SU-DHL-6 (cell line): ENCODE results near the gene TEX264.

Experiments used
- H2AFZ ChIP-seq: fragments of 200-600 bp; sonication (generic); 2 replicates; pipeline ENCODE4 v1.6.1; 2014; ENCODE audit warnings: low read depth, mild to moderate bottlenecking, moderate library complexity, mixed read lengths, antibody characterized with exemption, low read length; ENCODE audit not compliant: severe bottlenecking
- H3F3A ChIP-seq: fragments of 200-600 bp; shearing (Covaris generic); 2 replicates; pipeline ENCODE4 v1.6.0; 2016; ENCODE audit warnings: antibody characterized with exemption, mild to moderate bottlenecking; ENCODE audit not compliant: insufficient read depth
- H3K27ac ChIP-seq: fragments of 200-600 bp; sonication (generic); 2 replicates; pipeline ENCODE4 v1.5.1; 2016; ENCODE audit warnings: low read depth, mild to moderate bottlenecking, low read length, moderate library complexity, mixed read lengths
- H3K27me3 ChIP-seq: fragments of 200-600 bp; sonication (generic), shearing (Covaris generic); 2 replicates; pipeline ENCODE4 v1.6.0; 2014; ENCODE audit warnings: mild to moderate bottlenecking, low read length
- H3K36me3 ChIP-seq: fragments of 200-600 bp; sonication (generic); 2 replicates; pipeline ENCODE4 v1.6.1; 2014; ENCODE audit warnings: mild to moderate bottlenecking, low read length, mixed read lengths
- H3K4me2 ChIP-seq: fragments of 300-600, 200-600 bp; shearing (Covaris generic), sonication (generic); 2 replicates; pipeline ENCODE4 v1.6.0; 2014; ENCODE audit warnings: low read length, low read depth, mild to moderate bottlenecking; ENCODE audit not compliant: poor library complexity, severe bottlenecking
- H3K4me3 ChIP-seq: fragments of 200-600 bp; sonication (generic); 2 replicates; pipeline ENCODE4 v1.5.1; 2014; ENCODE audit warnings: antibody characterized with exemption, low read length, mild to moderate bottlenecking, mixed read lengths; ENCODE audit not compliant: insufficient read depth, poor library complexity, severe bottlenecking
- H3K79me2 ChIP-seq: fragments of 200-600 bp; sonication (generic); 2 replicates; pipeline ENCODE4 v1.6.1; 2014; ENCODE audit warnings: mild to moderate bottlenecking, low read length, moderate library complexity; ENCODE audit not compliant: insufficient read depth
- H3K9ac ChIP-seq: fragments of 200-600 bp; sonication (generic); 2 replicates; pipeline ENCODE4 v1.7.0; 2014; ENCODE audit warnings: mild to moderate bottlenecking, low read length
- H3K9me2 ChIP-seq: fragments of 200-600 bp; sonication (generic); replicated peaks from 2 replicates; pipeline ENCODE4 v1.6.1; 2014; ENCODE audit warnings: low read length; ENCODE audit not compliant: insufficient read depth
- H3K9me3 ChIP-seq: fragments of 200-600 bp; sonication (generic); 2 replicates; pipeline ENCODE4 v1.6.1; 2014; ENCODE audit warnings: low read length, mixed read lengths; ENCODE audit not compliant: insufficient read depth
- H4K20me1 ChIP-seq: fragments of 200-600 bp; sonication (generic); 2 replicates; pipeline ENCODE4 v1.6.1; 2014; ENCODE audit warnings: low read depth, mild to moderate bottlenecking, antibody characterized with exemption, low read length, moderate library complexity, mixed read lengths
- EZH2phosphoT487 ChIP-seq: fragments of 200-600 bp; sonication (generic), shearing (Covaris generic); conservative IDR thresholded peaks from 2 replicates; pipeline ENCODE4 v1.6.1; 2018; ENCODE audit warnings: mild to moderate bottlenecking, antibody characterized with exemption, low read length, moderate library complexity, mixed read lengths
- TF ChIP-seq, protein P1 (sequence below): fragments of 200-600 bp; sonication (generic); IDR thresholded peaks from one replicate; pipeline ENCODE4 v1.5.1; 2017; ENCODE audit warnings: antibody characterized with exemption, mild to moderate bottlenecking, low read length, moderate library complexity; ENCODE audit not compliant: insufficient read depth, poor library complexity, severe bottlenecking

Gene TEX264

DNA sequence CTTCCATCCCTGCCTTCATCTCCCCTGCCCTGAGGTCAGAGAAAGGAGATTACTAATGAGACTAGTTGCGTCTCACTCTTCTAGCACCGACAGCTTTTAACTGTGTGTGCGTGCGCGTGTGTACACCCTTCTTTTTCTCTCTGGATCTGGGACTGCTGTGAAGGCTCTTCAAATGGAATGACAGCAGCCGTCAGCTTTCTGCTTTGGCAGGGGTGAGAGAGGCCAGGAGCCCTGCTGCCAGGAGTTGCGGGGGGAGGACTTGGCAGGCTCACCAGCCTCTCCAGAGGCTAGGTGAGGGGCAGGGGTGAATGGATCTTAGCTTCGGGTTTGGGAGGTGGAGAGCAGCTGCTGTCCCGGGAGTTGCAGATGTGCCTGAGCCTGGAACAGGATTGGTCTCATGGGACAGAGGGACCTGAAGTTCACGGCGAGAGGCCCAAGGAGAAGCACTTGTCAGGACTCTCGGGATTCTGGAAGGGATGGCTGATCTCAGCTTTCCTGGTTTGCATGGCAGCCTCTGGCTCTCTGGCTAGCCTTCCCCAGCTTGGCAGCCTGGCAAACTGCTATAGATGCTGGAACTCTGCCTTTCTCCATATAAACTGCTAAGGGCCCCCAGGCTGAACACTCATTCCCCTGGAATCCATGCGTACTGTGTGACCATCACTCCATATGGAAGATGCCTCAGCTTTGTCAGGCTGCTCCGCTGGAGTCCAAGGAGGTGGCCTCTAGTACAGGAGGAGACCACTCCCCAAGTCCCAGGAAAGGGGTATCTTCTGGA, 16.6 kb downstream of the TEX264 start:
- Histone ChIP-seq H3K4me3 (no peak overlapping the region), H3K79me2 (peaks cover 3% of the 10 kb centered on the region; the same call in 1 of the 2 replicates), H2AFZ (no peak overlapping the region), H3K9me3 (no peaks in the 10 kb centered on the region), H3K9me2 (no peaks in the 10 kb centered on the region), H3K36me3 (no peaks in the 10 kb centered on the region), H3K27ac (no peak overlapping the region), H3K9ac (no peak overlapping the region), H4K20me1 (no peaks in the 10 kb centered on the region), H3K27me3 (no peaks in the 10 kb centered on the region), H3K4me2 (no peak overlapping the region), H3F3A (no peaks in the 10 kb centered on the region)
- TF ChIP-seq, protein P1, sequence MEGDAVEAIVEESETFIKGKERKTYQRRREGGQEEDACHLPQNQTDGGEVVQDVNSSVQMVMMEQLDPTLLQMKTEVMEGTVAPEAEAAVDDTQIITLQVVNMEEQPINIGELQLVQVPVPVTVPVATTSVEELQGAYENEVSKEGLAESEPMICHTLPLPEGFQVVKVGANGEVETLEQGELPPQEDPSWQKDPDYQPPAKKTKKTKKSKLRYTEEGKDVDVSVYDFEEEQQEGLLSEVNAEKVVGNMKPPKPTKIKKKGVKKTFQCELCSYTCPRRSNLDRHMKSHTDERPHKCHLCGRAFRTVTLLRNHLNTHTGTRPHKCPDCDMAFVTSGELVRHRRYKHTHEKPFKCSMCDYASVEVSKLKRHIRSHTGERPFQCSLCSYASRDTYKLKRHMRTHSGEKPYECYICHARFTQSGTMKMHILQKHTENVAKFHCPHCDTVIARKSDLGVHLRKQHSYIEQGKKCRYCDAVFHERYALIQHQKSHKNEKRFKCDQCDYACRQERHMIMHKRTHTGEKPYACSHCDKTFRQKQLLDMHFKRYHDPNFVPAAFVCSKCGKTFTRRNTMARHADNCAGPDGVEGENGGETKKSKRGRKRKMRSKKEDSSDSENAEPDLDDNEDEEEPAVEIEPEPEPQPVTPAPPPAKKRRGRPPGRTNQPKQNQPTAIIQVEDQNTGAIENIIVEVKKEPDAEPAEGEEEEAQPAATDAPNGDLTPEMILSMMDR: no peak

DNA sequence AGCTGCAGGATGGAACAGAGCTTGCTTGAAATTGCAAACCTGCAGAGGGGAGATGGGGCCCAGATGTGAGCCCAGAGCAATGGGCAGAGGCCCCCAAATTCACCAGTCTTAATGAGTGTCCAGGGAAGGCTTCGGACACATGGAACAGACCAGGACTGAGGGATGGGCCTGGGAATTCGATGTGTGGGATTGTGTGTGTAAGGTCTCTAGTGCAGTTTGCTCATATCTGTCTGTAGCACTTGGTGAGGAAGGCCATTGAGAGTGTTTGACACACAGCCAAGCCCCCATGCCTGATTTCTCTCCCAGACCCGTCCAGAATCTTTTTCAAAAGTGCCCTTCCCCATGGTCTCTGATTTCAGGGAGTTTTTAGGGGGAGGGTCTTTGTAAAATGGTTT, 17.2 kb downstream of the TEX264 start:
- Histone ChIP-seq H4K20me1 (no peaks in the 10 kb centered on the region), H2AFZ (no peak overlapping the region), H3K4me3 (no peak overlapping the region), H3K4me2 (no peak overlapping the region), H3K9me2 (no peaks in the 10 kb centered on the region), H3K9me3 (no peaks in the 10 kb centered on the region), H3K27me3 (no peaks in the 10 kb centered on the region), H3K27ac (no peak overlapping the region), H3K9ac (no peak overlapping the region), H3F3A (no peaks in the 10 kb centered on the region), H3K79me2 (no peaks in the 10 kb centered on the region), H3K36me3 (no peaks in the 10 kb centered on the region)
- TF ChIP-seq EZH2phosphoT487: no peak
- TF ChIP-seq, protein P1: no peak

DNA sequence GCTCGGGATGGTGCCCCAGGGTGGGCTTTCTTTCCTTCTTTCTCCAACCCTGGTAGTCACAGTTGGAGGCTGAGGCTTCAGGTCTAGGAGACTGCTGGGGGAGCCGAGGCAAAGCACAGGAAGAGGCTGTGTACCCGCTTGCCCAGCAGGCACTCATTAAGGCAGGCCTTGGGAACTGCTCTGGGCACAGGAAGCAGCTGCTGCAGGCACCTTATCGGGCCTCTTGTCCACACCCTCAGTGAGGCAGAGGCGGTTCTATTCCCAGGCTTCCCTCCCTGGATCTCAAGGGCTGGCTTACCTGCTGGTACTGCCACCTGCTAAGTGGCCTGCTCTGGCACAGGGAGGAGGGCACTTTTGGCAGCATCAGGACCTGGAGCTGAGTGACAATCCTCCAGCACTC, 20.0 kb downstream of the TEX264 start:
- Histone ChIP-seq H3K79me2 (no peaks in the 10 kb centered on the region), H3K9me2 (no peaks in the 10 kb centered on the region), H3K9me3 (no peaks in the 10 kb centered on the region), H3K27ac (no peak overlapping the region), H3K4me2 (no peak overlapping the region), H3F3A (no peaks in the 10 kb centered on the region), H3K36me3 (no peaks in the 10 kb centered on the region), H3K4me3 (no peak overlapping the region), H4K20me1 (no peaks in the 10 kb centered on the region), H2AFZ (no peak overlapping the region), H3K9ac (no peak overlapping the region), H3K27me3 (no peaks in the 10 kb centered on the region)
- TF ChIP-seq, protein P1: no peak
- TF ChIP-seq EZH2phosphoT487: no peak
